GM23248 (cell line): ENCODE measurements around the gene RNLS.

ENCODE experiments used
- EZH2 ChIP-seq: fragments of 200-600 bp; sonication (generic); IDR thresholded peaks from 2 replicates; pipeline ENCODE4 v1.6.1; 2018; ENCODE audit warnings: antibody characterized with exemption, mild to moderate bottlenecking; ENCODE audit not compliant: insufficient read depth, poor library complexity, severe bottlenecking
- EZH2phosphoT487 ChIP-seq: fragments of 200-600 bp; sonication (generic); IDR thresholded peaks from 2 replicates; pipeline ENCODE4 v1.6.1; 2018; ENCODE audit warnings: antibody characterized with exemption, moderate library complexity, mild to moderate bottlenecking, low read depth; ENCODE audit not compliant: insufficient read depth

DNA sequence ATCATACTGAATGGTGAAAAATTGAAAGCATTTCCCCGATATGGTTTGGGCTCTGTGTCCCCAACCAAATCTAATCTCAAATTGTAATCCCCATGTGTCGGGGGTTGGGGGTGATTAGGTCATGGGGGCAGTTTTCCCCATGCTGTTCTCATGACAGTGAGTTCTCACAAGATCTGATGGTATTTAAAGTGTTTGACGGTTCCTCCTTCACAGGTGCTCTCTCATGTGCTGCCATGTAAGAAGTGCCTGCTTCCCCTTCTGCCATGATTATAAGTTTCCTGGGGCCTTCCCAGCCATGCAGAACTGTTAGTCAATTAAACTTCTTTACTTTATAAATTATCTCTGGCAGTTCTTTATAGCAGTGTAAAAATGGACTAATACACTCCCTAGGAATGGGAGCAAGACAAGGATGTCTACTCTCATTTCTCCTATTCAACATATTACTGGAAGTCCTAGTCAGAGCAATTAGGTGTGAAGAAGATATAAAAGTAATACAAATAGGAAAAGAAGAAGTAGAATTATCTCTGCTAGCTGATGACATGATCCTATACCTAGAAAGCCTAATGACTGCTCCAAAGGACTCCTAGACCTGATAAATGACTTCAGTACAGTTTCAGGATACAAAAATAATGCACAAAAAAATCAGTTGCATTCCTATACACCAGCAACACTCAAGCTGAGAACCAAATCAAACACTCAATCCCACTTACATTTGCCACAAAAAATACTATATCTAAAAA is 260.6 kb downstream of the RNLS start:
- TF ChIP-seq EZH2, result no peak
- TF ChIP-seq EZH2phosphoT487, result no peak
